ENCODE data around the gene ZNF761. TPM values are rescaled to one million over a fixed set of nuclear protein-coding genes. Genes with fewer than 3 reads are reported as not detected.

The ZNF761 gene
- polyA plus RNA-seq, 1 donor = 15.6 TPM

DNA sequence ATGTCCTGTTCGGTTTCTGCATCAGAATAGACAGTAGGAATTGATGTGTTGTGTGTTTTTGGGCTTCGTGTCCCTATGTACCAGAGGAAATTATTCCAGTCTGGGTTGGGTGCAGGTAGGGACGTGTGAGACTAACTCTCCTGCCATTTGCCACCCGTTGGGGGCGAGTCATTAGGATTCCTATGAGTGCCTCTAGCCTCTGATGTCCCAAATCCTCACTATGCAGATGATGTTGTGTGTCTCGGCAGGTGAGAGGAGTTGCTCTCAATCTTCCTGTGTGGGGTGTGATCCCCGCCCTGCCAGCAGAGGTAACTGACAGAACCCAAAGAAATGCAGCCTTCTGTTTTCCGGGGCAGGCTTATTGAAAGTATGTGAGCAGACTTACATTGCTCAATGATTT lies 74.9 kb downstream of the ZNF761 start:
- DNase-seq = no peak
- H3K4me3 ChIP-seq (ENCODE audit: low read length) = no peak overlapping the region
- no peaks in the 10 kb centered on the region for H3K27me3 ChIP-seq (ENCODE audit: control insufficient read depth, insufficient read depth, low read length)
- H3K4me1 ChIP-seq (ENCODE audit: control insufficient read depth, insufficient read depth, low read length) = peaks cover 23% of the 10 kb centered on the region
- no peaks in the 10 kb centered on the region for H3K36me3 ChIP-seq (ENCODE audit: control insufficient read depth, insufficient read depth, low read length)
- no CpG with 5 or more reads among the region's 8 CpGs for WGBS (ENCODE audit: insufficient coverage, low lambda C conversion rate)
- no peak overlapping the region for H3K27ac ChIP-seq (ENCODE audit: low read length)
- no peaks in the 10 kb centered on the region for H3K9me3 ChIP-seq (ENCODE audit: control insufficient read depth, low read depth, low read length)

Other genes with a start within 250 kb of the ZNF761 start
- 6.3 TPM for gene ZNF665, start 238.6 kb upstream of the ZNF761 start, polyA plus RNA-seq
- 27.8 TPM for gene ZNF677, start 177.1 kb upstream of the ZNF761 start, polyA plus RNA-seq
- gene VN1R2, start 173.7 kb upstream of the ZNF761 start, polyA plus RNA-seq = 0.03 TPM
- gene VN1R4, start 164.3 kb upstream of the ZNF761 start, polyA plus RNA-seq = not detected
- gene ZNF845, start 98.2 kb upstream of the ZNF761 start, polyA plus RNA-seq = 6.5 TPM
- gene ZNF525, start 66.3 kb upstream of the ZNF761 start, polyA plus RNA-seq = 15.4 TPM
- gene ZNF765, start 36.8 kb upstream of the ZNF761 start, polyA plus RNA-seq = 11.7 TPM
- 6.0 TPM for gene ZNF813, start 35.7 kb downstream of the ZNF761 start, polyA plus RNA-seq
- 17.1 TPM for gene ZNF331, start 106.2 kb downstream of the ZNF761 start, polyA plus RNA-seq
- not detected for gene DPRX, start 200.0 kb downstream of the ZNF761 start, polyA plus RNA-seq

Measured in large intestine (tissue), 3 donors.